ENCODE data around the gene CPA5.

Gene CPA5

DNA sequence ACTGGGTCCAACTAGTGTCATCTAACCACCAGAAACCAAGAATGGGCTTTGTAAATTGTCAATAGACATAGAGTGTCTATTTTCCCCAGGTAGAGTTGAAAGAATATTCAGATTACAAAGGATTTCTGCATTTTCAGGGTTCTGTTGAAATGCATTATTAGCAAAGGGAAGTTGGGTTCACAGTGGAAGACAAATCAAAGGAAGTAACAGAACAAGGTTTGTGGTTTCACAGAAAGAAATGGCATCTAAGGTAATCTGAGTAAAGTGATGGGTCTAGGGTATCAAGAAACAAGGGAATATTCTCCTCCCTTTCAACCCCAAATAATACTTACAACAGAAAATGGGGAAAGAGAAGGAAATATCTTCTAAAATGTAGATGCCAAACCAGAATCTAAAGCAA lies 70.4 kb downstream of the CPA5 start:
- TF ChIP-seq, protein P1, sequence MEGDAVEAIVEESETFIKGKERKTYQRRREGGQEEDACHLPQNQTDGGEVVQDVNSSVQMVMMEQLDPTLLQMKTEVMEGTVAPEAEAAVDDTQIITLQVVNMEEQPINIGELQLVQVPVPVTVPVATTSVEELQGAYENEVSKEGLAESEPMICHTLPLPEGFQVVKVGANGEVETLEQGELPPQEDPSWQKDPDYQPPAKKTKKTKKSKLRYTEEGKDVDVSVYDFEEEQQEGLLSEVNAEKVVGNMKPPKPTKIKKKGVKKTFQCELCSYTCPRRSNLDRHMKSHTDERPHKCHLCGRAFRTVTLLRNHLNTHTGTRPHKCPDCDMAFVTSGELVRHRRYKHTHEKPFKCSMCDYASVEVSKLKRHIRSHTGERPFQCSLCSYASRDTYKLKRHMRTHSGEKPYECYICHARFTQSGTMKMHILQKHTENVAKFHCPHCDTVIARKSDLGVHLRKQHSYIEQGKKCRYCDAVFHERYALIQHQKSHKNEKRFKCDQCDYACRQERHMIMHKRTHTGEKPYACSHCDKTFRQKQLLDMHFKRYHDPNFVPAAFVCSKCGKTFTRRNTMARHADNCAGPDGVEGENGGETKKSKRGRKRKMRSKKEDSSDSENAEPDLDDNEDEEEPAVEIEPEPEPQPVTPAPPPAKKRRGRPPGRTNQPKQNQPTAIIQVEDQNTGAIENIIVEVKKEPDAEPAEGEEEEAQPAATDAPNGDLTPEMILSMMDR (conservative IDR thresholded peaks at IDR 0.05): no peak
- no peak overlapping the region for H3K27ac ChIP-seq

DNA sequence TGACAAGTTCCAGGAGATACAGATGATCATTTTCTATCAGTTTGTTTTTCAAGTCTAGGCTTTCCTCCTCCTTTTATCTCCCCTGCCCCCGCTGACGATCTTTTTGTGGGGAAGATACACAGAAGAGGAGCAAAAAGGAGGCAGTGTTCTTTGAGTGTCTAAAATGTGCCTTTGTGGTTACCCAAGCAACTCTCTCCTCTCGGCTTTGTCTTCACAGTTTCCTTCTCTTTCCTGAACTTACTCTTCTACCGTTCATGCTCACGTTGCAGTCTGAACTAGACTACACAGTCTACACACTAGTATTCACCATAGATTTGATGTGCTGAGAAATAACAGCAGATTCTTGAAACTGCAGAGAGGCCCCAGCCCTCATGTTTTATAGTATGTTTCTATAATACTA lies 72.6 kb downstream of the CPA5 start:
- H3K27ac ChIP-seq: no peak overlapping the region
- TF ChIP-seq, protein P1 (conservative IDR thresholded peaks at IDR 0.05): no peak

GRCh38 chr7:130418306-130418705 lies 73.7 kb downstream of the CPA5 start:
- TF ChIP-seq, protein P1 (conservative IDR thresholded peaks at IDR 0.05): no peak

More at GRCh38 chr7:130418306-130418705, 73.7 kb downstream of the CPA5 start:
- H3K27ac ChIP-seq: no peak overlapping the region

Measured in VCaP (cell line).